HFF-Myc (cell line): ENCODE measurements around the gene ZNF268.
A peak's percentile ranks its signal among the peaks of the same experiment; 100 is the strongest.

Experiments
- DNase-seq: peaks from one replicate; pipeline ENCODE4 v3.0.0-alpha.2; 2011; ENCODE audit warnings: low read depth; ENCODE audit errors: extremely low read depth
- H3K4me3 ChIP-seq: replicated peaks from 2 replicates; pipeline ENCODE4 v1.5.1; 2011; ENCODE audit warnings: low read depth, mild to moderate bottlenecking, control low read depth, low read length
- TF ChIP-seq, protein P1 (sequence below): IDR thresholded peaks from 2 replicates; pipeline ENCODE4 v1.5.1; 2012; ENCODE audit warnings: mild to moderate bottlenecking, low read depth, low read length, control low read depth; ENCODE audit errors: missing control alignments

The ZNF268 gene

DNA sequence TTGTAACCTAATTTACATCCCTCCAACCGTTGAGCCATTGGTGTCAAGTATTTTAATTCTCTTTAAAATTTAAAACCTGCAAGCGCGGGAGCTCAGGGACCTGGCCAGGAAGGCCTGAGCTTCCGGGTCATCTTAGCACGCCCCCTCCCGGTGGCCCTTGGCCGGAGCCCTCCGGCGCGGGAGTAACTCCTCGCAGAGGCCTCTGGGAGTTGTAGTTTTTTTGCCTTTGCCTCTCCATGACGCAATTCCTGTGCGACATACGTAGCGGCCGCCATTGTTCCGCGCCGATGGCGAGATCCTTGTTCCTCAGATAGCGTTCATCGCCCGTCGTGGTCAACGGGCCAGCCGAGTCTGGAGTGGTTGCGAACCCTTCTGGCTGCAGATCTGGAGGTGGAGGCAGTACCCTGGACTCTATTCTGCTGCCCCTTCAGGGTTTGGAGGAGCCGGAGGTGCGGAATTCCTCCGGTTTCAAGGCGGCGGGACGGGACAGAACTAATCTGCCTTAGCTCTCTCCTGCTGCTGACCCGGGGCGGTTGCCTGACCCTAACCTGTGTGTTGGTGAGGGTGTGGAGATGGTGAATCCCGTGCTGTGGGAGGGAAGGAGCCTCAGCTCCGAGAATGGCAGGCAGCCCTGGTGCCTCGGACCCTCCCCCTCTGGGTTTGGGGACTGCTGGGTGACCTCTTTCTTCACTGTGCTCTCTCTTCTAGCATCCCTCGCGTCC is at the start of gene ZNF268:
ZNF268 (plus strand) TSS at position 258 of the 722 bp plus-strand sequence. CDS start 503 bp downstream, outside the sequence.
- peak; percentile 77 for DNase-seq
- peak within 1 kb of the TSS; percentile 84 for H3K4me3 ChIP-seq
- TF ChIP-seq, protein P1, sequence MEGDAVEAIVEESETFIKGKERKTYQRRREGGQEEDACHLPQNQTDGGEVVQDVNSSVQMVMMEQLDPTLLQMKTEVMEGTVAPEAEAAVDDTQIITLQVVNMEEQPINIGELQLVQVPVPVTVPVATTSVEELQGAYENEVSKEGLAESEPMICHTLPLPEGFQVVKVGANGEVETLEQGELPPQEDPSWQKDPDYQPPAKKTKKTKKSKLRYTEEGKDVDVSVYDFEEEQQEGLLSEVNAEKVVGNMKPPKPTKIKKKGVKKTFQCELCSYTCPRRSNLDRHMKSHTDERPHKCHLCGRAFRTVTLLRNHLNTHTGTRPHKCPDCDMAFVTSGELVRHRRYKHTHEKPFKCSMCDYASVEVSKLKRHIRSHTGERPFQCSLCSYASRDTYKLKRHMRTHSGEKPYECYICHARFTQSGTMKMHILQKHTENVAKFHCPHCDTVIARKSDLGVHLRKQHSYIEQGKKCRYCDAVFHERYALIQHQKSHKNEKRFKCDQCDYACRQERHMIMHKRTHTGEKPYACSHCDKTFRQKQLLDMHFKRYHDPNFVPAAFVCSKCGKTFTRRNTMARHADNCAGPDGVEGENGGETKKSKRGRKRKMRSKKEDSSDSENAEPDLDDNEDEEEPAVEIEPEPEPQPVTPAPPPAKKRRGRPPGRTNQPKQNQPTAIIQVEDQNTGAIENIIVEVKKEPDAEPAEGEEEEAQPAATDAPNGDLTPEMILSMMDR: peak; percentile 89

DNA sequence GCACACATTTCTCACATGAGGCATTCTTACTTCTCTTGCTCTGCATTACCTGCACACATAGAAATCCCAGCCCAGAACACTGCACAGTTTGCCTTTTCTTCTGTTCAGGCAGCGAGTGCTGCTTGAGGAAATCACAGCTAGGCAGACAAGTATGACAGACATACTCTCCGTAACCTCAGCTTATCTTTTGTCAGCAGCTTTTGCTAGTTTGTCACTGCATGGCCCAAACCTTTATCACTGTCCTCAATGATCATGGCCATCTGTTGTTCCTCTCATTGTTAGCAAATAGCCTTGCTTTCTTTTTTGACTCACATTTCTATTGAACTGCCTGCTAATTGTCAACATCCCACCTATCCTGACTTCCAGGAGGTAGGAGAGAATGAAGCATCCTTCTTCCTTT is 45.5 kb upstream of the ZNF268 start:
- no peak overlapping the region for H3K4me3 ChIP-seq
- DNase-seq: no peak
- TF ChIP-seq, protein P1: no peak

DNA sequence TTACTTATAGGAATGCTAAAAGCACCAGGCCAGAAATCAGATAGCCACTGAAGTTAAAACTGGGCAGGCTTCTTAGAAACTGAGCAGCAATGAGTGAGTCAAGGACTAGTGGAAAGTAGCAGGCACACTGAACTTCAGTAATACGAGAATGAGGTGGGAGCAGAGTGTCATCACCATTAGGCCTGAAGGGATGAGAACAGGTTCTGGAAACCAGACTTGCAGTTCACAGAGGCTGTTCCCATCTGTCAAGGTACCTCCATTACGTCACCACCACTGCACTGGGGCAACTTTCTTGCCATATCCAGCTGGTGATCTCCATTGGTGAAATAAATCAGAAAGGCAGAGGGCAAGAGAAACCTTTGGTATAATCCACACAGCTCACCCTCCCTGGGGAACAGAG is 35.3 kb upstream of the ZNF268 start:
- TF ChIP-seq, protein P1: no peak
- no peak for DNase-seq
- no peak overlapping the region for H3K4me3 ChIP-seq

DNA sequence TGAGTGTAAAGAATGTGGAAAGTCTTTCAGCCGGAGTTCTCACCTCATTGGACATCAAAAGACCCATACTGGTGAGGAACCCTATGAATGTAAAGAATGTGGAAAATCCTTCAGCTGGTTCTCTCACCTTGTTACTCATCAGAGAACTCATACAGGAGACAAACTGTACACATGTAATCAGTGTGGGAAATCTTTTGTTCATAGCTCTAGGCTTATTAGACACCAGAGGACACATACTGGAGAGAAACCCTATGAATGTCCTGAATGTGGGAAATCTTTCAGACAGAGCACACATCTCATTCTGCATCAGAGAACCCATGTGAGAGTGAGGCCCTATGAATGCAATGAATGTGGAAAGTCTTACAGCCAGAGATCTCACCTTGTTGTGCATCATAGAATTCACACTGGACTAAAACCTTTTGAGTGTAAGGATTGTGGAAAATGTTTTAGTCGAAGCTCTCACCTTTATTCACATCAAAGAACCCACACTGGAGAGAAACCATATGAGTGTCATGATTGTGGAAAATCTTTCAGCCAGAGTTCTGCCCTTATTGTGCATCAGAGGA is 25.1 kb upstream of the ZNF268 start:
- DNase-seq: no peak
- H3K4me3 ChIP-seq: no peak overlapping the region
- TF ChIP-seq, protein P1: no peak

DNA sequence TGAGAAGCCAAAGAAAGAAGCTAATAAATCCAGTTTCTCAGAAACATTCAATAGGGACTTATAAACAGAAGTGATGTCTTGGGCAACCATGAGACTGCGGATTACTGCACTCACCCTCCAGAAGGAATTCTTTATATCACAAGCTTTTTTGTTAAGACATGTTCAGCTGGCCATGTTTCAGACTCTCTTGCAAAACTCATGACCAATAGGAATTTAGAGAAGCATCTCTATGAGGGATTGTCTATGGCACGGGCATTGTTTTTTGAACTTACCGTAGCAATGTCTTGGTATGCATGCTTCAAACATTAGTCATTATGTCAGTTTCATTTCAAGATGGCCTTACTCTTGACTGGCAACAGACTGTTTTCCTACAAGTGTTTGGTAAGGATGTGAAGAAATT is 15.5 kb upstream of the ZNF268 start:
- TF ChIP-seq, protein P1: no peak
- DNase-seq: no peak
- H3K4me3 ChIP-seq: no peak overlapping the region

DNA sequence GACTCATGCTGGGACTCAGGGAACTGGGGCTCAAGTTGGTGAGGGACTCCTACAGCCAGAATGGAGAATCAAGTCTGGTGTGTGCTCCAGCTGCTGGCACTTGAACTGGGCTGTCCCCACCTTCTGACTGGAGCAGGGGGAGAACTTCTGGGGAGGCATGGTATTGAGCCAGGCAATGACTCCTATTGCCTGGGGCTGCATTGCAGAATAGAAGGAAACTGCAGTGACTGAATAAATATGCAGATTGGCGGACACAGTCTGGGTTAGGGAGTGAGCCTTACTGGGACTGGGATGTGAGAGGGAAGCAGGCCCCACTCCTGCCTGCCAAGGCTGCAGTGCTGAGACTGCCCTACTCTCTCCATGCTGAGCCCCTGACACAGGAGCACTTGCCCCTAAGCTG is 8.8 kb upstream of the ZNF268 start:
- no peak overlapping the region for H3K4me3 ChIP-seq
- no peak for DNase-seq
- TF ChIP-seq, protein P1: no peak

DNA sequence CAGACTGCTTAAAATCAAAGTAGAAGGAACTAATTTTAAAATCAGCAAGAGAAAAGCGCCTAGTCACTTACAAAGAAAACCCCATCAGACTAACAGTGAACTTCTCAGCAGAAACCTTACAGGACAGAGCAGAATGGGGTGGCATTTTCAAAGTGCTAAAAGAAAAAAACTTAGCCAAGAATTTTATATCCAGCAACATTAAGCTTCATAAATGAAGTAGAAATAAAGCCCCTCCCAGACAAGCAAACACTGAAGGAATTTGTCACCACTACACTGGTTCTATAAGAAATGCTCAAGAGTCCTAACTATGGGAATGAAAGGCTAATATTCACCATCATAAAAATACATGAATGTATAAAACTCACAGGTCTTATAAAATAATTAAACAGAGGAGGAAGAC is 6.4 kb upstream of the ZNF268 start:
- no peak overlapping the region for H3K4me3 ChIP-seq
- DNase-seq: no peak
- TF ChIP-seq, protein P1: no peak
